Stimulated activated CD4-positive, alpha-beta T cell treated with anti-CD3 and anti-CD28 coated beads, Interleukin-4, amount 100 ng/mL, for 48 hours (primary cell): ENCODE data around the gene CA5A.
"Not testable (repeated sequence)": the region's sequence is repeated elsewhere in the genome, so short reads cannot be mapped to it uniquely, and the experiment has no call there.

Experiments
- DNase-seq, 2 donors: peaks; one replicate each; pipeline ENCODE4 v3.0.0-alpha.2; 2020; ENCODE audit warnings: low read depth in 2 of 2

Gene CA5A

DNA sequence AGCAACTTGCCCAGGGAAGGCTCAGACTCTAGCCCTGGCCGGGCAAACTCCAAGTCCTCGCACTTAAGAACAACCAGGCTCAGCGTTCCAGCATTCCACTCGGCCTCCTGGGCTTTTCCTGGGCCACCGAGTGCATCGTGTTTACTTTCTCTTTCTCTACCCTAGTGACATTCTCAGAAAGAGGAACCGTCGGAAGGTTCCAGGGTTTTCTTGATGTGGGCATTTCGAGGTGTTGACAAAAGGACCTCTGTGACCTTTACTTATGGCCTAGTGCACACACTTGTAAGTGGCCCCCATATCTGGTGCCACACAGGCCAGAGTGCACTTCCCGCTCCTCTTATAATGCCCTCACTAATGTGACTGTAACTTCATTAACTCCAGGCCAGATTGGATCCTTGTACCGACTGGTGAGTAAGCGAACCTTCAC is 11.8 kb upstream of the CA5A start:
- DNase-seq, result no peak

DNA sequence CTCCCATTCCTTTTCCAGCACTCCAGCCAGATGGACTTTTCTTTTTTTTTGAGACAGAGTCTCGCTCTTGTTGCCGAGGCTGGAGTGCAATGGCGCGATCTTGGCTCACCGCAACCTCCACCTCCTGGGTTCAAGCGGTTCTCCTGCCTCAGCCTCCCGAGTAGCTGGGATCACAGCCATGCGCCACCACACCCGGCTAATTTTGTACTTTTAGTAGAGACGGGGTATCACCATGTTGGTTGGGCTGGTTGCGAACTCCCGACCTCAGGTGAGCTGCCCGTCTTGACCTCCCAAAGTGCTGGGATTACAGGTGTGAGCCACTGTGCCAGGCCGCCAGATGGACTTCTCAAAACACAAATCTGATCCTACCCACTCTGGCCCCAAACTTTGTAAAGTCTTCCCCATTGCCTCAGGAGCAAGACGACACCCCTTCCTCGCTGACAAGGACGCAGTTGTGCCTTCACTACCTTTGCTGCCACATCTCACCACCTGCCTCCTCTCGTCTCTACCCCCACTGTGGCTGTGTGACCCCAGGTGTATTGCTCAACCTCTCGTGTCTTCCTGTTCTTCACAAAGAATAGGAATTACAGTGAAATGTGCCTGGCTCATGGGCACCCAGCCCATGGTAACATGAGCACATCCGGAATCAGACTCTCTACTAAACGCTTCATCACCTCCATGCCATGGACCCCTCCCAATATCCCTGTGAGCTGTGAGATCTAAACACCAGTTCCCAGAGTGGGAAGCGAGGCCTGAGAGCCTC is 11.2 kb upstream of the CA5A start:
- no peak for DNase-seq

DNA sequence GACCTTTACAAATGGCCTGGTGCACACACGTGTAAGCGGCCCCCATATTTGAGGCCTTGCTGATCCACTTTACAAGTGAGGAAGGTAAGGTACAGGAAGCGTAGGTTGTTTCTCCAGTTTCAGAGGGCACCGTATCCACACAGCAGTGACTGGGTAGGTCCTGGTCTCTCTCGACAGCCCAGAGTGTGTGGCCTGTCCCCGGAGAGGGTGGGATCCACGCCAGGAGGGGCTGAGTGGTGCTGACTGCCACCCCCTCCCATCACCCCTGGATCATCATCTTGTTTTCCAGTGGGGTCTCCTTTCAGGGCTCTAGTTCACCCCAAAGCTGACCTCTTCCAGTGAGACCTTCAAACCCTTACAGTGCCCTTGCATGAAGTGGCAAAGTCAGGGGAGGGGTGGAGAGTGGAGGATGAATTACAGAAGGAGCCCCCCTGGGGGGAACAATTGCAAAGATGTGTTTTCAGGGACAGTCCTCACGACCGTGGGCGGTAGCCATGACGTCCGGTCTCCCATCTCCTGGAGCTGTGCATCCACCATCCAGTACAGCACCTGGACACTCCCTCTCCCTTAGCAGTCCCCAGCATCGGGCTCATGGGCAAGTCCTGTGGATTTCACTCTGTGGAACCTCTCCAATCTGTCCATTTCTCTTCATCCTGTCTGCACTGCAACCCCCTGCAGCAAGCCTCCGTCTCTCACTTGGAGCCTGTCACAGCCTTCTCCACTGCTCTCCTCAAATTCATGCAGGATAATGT is 10.4 kb upstream of the CA5A start:
- DNase-seq, result no peak

DNA sequence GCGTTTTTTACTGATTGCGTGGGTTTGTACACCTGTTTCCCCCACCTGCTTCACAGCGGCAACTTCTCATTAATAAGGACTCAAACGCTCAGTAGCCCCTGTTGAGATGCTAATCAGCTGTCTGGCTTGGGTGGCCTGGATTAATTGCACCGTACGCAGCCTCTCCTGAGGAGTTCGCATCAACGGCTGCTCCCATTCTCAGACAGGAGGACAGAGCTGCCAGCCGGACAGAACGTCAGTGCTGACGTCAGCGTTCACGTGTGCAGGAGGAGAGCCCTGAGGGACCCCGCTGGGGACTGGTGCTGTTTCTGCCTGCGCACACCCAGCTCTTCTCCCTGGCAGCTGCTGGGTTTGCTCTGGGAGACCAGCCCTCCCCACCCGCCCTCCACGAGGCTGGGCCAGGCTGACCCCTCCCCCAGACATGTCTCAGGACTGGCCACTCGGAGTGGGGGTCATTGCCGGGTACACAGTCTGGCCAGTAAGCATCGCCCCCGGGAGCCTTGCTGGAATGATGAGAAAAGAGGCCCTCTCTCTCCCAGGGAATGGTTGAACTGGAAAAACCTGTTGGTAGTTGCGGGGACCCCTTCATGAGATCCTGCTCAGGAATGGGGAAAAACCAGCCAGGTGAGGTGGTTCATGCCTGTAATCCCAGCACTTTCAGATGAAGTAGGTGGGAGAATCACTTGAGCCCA is 9.2 kb upstream of the CA5A start:
- no peak for DNase-seq

DNA sequence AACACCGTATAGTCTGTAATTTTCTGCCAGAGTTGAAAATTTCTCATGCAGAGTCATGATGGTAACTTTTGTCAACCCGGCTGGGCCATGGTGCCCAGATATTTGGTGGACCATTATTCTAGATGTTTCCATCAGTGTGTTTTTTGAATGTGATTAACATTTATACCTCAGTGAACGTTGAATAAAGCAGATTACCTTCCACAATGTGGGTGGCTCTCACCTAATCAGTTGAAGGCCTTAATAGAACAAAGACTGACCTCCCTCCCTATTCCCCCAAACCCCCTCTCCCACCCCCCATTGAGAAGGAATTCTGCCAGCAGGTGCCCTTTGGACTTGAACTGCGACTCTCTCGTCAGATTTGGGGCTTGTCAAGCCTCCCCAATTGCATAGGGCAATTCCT is 6.4 kb upstream of the CA5A start:
- no peak for DNase-seq

DNA sequence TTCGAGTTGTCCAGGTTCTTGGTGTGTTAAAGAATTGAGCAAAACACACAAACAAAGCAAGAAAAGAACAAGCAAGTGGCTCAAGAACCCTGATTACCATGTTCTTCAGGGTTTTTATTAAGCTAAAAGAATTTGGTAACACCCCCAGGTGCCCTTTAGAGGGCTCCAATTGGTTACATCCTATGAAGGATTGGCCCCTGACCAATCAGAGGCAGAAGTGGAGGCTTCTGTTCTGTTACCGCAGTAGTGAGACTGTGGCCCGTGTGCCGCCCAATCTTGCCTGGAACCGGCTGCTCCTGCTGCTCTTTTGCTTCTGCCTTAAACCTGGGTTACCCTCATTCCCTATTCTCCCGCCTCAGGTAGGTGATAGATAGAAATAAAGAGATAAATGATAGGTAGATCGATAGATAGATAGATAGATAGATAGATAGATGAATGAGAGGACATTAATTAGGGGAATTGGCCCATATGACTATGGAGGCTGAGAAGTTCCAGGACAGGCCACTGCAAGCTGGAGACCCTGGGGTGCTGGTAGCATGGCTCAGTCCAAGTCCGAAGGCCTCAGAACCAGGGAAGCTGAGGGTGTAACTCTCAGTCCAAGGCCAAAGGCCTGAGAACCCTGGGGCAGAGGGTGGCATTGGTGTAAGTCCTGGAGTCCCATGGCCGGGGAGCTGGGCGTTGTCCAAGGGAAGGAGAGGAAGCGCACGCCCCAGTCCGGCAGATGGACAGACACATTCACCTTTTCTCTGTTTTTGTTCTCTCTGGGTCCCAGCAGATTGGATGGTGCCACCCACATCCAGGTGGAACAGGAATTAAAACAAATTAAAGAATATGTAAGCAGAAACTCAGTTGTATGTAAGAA is 3.5 kb upstream of the CA5A start:
- no peak for DNase-seq

DNA sequence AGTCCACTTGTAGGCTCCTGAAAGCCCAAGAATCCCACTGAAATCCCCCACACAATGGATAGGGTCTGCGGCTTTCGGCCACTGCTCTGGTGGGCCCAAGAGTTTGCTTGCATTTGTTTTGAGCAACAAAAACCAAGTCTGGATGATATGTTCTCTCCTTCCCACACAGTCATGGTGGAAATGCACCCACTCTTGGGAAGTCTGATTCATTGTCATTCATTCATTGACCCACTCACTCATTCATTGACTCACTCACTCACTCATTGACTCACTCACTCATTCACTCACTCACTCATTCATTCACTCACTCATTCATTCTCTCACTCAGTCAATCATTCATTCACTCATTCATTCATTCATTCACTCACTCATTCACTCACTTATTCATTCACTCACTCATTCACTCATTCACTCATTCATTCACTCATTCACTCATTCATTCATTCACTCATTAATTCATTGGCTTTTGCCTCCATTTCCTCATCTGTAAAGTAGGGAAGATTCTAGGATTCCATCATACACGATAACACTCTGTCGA is 2.2 kb upstream of the CA5A start:
- DNase-seq, result no peak

DNA sequence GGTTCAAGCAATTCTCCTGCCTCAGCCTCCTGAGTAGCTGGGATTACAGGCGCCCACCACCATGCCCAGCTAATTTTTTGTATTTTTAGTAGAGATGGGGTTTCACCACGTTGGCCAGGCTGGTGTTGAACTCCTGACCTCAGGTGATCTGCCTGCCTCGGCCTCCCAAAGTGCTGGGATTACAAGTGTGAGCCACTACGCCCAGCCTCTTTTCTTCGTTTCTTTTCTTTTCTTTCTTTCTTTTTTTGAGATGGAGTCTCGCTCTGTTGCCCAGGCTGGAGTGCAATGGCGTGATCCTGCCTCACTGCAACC is 858 bp upstream of the CA5A start:
- DNase-seq, result not testable (repeated sequence)

DNA sequence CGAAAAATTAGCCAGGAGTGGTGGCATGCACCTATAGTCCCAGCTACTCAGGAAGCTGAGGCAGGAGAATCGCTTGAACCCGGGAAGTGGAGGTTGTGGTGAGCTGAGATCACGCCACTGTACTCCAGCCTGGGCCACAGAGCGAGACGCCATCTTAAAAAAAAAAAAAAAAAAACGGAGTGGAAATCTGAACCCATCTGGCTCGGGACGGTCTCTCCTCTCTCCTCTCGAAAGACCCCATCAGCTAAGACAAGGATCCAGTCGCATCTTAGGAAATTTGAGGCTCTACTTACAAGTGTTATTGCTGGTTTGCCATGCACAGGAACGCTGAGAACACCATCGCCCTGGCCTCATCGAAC is 334 bp downstream of the CA5A start:
- DNase-seq, result not testable (repeated sequence)

DNA sequence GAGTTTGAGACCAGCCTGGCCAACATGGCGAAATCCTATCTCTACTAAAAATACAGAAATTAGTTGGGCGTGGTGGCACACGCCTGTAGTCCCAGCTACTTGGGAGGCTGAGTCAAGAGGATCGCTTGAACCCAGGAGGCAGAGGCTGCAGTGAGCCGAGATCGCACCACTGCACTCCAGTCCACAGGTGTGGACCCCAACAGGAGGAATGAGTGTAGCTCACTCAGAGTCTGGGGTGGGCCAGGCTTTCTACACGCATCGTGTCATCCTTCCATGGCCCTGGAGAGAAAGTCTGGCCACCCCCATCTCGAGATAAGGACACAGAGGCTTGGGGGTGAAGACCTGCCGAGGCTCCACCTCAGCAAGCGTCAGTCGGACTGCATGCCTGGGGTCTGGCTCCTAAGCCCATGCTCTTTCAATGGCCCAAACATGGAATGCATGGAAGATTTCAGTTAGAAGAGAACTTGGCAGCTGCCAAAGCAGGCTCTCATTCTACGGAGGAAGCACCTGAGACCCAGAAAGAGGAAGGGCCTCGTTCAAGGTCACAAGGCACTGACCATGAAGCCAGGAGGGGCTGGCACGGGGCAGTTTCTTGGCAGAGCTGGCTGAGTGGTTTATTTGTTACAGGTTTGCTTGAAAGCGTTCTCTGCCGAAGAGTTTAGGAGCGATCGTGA is 1.4 kb downstream of the CA5A start:
- not testable (repeated sequence) for DNase-seq

DNA sequence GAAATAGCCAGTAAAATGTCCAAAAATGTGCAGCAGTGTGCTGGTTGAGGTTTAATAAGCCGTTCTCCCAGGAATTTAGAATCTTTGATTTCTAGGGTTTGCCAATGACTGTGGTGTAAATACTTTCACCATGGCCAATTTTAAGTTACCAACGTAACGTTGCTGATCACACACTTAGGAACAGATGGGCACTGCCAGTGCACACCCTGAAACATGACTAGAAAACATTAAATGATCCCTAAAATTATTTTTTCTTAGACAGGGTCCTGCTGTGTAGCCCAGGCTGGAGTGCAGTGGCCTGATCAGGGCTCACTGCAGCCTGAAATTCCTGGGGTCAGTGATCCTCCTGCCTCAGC is 3.2 kb downstream of the CA5A start:
- no peak for DNase-seq

DNA sequence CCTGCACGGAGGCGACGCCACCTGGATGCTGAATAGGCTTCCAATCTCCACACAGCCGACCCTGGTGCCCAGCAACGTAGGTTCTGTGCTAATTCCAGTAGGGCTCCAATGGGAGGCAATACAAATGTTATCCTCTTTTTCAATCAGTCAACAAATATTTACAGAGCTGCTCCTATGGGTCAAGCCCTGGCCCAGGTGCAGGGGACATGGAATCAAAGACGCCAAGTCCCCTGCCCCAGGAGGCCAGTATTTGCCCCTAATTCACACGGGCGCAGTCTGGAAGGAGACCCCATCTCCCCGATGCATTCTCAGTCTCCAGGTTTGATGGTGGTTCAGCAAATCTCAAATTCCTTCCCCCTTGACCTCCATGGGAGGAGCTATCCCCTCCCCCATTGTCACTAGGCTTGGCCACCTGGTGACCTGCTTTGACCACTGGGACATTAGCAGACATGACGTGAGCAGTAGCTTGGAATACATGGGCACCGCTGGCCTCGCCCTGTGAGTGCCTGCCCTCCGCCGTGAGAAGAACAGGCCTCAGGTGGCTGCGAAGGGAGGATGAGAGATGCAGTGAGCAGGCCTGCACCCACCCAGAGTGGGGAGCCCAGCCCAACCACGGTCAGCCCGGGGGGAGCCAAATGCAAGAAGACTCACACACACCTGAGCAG is 3.7 kb downstream of the CA5A start:
- not testable (repeated sequence) for DNase-seq

DNA sequence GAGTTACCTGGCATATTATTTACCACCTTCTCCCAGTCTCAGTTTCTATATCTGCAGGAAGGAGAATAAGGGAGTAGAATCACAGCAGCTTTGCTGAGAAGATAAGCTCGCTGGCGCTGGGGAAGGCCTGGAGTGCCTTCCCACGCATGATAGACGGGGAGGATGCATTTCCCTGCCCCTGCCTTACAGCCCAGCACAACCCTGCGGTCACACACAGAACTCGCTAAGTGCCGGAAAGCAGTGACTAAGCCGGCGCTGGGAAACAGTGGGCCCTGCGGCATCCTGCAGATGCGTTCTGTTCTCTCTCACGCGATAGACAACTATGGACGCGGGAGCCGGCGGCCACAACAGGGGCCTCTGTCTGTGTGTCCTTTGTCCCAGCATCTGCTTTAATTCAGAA is 4.8 kb downstream of the CA5A start:
- DNase-seq, result no peak

DNA sequence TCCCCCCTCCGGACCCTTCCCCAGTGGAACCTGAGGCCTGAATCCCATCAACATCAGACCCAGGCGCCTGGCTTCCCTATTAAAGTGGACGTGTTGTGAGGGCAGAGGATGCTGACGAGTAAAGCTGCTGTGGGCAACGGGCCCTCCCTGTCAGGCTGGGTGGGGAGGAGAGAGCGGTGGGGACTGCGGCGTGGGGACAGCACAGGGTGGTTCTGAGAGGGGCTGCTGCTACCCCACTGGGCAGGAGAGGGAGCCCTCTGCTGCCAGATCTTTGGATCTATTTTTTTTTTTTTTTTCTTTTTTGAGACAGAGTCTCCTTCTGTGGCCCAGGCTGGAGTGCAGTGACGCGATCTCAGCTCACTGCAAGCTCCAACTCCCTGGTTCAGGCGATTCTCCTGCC is 5.9 kb downstream of the CA5A start:
- no peak for DNase-seq

DNA sequence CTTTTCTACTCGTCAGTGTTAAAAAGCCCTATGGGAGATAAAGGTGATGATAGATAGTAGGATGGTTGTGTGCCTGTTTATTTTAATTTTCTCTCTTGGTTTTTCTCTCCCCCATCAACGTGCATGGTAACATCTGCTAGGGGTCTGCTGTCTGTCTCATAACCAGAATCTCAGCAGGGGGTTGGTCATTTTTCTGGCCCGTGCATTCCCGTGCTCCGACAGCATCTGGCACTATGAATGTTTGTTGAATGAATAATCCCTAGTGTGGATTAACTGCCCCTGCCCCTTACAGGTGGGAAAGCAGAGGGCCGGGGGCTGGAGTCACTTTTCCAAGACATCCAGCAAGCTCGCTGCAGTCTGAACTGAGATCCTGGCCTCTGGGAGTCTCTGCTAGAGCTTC is 6.3 kb downstream of the CA5A start:
- no peak for DNase-seq

DNA sequence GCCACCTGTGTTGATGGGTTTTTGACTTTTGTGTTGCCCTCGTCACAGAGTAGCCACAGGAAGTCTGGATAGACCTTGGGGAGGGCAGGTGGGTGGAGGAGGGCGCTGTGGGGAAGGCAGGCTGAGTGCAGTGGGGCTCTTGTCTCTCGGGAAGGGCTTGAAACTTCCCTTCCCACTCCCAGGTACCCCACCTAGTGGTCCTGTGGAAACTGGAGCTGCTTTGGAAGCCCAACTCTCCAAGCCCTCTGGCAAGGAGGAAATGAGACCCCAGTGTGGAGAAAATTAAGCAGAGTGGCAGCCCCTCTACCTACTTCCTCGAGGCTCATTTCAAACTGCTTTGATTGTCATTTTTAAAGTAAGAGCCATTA is 9.2 kb downstream of the CA5A start:
- DNase-seq, result no peak

DNA sequence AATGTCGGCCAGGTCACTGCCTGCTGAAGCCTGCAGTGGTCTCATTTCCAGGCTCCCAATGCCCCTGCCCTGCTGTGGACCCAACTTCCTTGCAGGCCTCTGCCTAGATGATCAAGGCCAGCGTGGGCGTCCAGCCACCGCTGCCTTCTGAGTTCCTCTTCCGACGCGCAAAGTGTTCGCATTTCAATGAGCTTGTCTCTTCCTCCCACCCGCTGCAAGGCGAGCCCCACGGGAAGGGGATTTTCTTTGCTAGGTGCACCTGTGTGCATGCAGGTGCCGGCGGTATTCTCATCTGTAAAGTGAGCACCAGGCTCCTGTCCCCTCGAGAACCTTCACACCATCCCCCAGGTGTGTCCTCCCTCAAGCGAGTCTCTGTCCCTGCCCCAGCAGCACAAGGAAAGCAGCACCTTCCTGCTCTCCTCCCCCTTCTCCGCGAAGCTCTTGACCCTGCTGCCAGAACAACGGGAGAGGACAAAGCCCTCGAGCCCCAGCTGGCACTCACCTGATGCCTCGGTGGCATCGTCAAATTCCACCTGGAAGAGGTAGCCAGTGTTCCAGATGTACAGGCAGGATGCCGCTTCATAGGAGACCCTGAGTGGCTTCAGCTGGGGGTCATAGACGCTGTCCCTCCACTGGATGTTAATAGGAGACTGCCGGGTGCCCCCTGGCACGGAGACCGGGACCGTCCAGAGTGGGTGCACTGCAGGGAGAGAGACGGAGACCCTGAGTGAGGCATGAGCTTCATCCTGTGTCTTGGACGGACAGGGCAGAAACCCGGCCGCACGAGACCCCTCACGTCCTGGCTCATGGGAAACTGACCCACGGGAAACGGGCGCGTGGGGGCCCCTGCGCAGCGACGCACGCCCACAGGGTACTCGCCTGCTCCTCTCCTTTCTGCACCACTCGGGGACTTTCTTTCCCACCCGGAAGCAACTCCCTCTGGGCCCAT is 9.8 kb downstream of the CA5A start:
- DNase-seq, result peak in 1 of 2 donors; percentile 24

DNA sequence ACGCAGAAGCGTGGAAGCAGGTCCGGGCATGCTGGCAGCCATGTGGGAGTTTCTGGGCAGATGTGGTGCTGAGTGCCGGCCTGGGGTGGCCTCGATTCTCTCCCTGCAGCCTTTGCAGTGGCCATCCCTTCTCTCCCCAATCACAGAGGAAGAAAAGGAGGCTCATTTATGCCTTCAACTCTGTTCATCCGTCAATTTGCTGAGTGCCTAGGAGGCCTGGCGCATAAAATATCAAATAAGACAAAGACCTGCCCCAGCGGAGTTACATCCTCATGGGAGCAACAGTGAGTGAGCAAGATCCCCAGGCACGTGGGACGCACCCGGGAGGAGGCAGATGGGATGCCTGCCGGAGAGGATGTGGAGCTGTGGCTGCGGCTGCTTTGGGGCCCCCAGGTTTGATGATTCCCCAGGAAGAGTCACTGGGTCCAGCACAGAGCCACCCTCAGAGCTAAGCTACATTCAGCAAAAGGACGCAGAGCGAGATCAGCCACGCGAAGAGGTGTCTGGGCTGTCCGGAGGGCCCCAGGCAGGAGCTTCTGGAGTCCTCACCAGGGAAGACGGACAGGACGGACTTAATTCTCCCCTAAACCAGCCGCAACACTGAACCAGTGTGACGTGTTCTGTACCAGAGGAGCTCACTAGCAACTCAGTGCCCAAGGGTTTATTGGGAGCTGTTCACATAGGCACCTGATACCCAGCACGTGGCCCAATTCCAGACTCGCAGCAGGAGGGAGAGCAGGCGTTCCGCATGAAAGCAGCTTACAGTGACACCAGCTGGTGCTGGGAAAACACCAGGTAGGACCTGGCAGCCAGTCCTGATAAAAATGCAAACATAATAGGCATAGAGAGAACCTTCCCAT is 11.3 kb downstream of the CA5A start:
- DNase-seq, result no peak
